Muscle of back (tissue), 11 donors: Measurements from ENCODE around the gene CD59. TPM values are rescaled to one million over a fixed set of nuclear protein-coding genes. Genes with fewer than 3 reads are reported as not detected.
"Not testable (repeated sequence)": the region's sequence is repeated elsewhere in the genome, so short reads cannot be mapped to it uniquely, and the experiment has no call there.

Experiments used
- DNase-seq, 3 donors: peaks; one replicate each; pipeline versions ENCODE4 v3.0.0 to v3.0.0-alpha.2; 2013
- polyA plus RNA-seq, 10 donors: library from polyadenylated mRNA; unstranded; fragments of 120-200 nt; gene quantifications; one replicate each; pipeline ENCODE4 v1.2.1, GENCODE V29; 2013; ENCODE audit not compliant: insufficient read length in 10 of 10

Gene CD59
- polyA plus RNA-seq, 10 donors, result 90.7 to 137 (median 114) TPM

DNA sequence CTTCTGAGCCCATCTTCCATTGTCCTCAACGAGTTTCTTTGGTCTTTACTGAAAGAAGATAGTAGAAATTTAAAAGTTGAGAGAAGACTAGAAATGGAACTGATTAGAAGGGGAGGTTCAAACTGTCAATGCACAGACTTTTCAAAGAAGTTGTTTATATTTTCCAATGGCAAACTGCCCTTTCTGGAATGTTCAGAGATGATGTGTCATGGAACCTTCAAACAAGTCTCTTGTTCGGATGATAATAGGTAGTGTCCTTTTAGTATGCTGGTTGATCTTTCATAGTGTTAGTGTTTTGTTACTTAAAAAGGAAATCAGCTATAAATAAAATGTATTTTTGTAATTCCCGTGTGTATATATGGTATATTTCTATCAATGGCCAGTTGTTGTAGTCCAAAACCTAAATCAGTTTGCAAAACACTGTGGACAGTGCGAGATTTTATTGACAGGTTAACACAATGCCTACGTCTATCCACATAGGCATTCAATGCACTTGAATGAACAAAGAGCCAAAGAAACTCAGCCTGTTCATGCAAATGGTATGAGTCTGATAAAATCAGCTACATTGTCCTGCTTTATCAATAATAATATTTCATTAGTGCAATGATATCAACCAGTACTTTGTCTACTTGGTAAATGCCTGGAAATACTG is 66.5 kb downstream of the CD59 start:
- DNase-seq, result no peak

DNA sequence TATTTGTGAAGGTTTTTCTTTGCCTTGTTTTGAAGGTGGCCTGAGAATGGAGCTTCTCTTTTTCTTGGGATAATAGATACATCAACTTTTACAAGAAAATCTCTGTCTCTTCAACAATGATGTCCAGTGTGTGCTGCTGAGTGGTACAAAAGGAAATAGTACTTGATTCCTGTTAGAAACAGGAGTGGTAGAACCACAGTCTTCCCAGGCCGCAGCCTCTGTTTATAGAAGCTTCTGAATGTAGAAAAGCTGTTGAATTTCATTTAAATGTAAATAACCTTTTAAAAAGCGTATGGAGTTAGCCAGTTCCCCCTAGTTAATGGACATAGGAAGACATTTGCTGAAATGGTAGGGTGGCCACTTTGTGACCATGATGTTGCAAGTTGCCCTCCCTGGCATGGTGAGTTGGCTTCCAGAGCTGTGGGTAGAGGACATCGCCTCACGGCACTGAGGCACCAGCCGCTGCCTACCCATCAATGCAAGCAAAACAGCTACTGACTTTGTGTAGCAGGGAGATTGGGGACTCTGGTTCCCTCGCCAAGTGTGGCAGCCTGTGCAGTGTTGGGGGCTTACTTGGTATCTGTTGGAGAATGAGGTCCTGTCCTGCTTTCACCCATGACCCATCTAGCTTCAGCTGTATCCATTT is 67.1 kb downstream of the CD59 start:
- no peak for DNase-seq

DNA sequence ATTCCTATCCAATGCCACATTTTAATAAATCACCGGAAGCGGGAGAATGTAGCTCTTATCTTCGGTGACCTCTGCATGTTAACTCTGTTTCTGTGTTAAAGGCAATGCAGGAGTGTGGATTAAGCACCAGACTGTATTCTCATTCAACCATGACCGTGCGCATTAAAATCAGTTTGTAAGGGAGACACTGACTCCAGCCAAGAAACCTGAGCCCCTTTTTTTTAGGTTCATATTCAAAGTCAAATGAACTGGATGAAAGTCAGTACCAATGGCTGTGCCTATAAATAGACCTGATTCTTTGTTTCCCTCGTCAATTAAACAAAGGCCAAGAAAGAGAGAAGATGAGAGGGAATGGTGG is 67.8 kb downstream of the CD59 start:
- no peak for DNase-seq

DNA sequence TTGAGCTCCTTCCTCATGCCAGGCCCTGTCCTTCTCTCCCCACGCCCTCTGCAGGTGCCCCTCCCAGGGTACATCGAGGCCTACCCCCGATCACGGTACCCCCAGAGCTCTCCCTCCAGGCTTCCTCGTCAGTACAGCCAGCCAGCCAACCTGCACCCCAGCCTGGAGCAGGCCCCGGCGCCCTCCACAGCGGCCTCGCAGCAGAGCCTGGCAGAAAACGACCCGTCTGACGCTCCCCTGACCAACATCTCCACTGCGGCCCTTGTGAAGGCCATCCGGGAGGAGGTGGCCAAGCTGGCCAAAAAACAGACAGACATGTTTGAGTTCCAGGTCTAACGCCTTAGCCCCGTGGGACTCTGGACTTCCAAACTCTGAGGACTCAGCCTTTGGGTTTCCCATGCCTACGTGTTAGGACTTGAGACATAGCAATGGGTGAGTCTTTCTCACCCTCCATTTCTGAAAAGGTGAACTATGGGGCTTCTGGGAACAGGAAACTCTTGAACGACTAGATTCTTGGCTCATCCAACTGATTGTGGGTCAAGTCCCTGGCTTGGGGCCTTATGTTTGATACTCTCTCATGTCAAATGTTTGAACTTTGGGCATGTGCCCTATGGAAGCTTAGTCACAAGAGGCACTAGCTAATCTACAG is 68.3 kb downstream of the CD59 start:
- DNase-seq, result no peak

DNA sequence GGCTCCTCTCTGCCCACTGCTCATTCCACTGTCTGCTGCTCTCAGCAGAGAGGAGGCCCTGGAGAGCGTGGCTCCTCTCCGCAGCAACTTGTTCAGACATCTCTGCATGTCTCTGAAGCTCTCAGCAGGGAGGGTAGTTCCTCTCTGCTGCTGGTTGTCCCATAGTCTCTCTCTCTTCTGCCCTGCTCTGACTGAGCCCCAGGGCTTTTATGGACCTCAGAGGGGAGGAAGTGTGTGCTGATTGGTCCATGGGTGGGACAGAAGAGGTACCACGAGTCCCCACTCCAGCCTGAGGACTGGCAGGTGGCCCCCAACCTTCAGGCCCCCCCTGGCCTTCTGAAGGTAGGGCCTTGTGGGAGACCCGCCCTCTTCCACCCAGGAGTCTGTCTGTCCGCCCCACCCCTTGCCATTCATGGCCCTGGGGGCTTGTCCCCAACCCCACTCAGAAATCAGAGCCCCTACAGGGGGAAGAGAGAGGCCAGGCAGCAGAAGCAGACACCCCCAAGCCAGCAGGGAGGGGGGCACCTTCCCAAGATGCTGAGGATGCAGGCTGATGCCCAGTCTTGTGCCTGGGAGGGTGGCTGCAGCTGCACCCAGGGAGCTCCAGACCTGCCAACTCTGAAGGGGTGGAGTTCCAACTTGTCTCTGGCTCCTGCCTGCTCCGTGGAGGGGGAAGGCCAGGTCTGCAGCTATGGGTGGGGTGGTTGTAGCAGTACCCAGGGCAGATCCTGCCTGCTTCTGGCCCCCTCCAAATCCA is 70.7 kb downstream of the CD59 start:
- DNase-seq, result no peak

DNA sequence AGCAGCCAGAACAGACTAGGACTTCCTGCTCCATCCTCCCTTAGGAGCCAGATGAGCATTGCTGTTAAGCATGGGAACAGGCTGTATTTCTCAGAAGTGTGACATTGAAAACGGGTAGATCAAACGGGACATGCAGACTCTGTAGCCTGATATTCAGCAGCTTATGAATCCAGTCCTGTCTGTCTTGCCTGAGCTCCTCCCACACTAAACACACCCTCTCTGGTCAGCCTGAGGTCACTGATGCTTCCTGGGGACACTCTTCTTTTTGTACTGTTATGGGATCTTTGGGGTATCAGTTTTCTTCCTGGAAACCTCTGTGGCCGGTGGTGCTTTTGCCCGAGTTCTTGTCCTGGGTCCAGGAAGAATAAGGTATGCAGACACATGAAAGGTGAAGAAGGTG is 71.4 kb downstream of the CD59 start:
- DNase-seq, result no peak

DNA sequence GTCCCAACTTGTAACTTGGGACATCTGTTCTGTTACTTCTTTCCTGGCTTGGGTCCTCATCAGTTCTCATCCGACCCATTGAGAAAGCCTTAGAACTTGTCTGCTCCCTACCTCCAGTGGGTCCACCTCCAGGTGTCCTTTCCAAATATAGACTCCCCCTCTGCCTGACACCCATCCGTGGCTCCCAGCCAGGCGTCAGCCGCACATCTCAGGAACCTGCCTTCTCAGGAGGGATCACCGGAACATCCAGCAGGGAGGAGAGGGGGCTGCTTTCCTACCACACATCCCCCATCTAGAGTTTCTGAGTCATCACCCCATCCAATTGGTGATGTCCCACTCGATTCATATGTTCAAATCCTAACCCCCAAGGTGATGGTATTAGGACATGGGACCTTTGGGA is 72.1 kb downstream of the CD59 start:
- no peak for DNase-seq

DNA sequence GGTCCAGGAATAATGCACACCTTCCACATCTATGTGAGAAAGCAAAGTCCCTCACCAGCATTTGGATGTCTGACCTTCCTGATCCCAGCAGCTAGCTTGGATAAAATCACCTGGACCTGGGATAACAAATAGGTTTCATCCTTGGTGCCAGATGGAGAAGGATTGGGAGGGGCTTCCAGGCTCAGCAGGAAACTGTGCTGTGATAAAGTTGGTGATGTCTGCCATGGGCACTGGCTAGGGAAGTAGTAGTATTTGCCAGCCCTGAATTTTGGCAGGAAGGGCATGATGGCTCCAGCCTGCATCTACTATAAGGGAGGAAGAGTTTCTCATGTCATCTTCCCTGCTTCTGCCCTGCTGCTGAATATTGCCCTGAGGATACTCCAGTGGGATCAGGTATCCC is 73.1 kb downstream of the CD59 start:
- no peak for DNase-seq

DNA sequence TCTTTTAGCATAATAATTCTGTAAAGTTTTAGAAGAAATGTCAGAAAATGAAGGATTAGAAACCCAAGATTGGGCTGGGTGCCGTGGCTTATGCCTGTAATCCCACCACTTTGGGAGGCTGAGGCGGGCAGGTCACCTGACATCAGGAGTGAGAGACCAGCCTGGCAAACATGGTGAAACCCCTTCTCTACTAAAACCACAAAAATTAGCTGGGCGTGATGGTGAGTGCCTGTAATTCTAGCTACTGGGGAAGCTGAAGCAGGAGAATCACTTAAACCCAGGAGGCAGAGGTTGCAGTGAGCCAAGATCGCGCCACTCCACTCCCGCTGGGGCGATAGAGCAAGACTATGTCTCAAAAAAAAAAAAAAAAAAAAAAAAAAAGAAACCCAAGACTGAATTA is 74.7 kb downstream of the CD59 start:
- not testable (repeated sequence) for DNase-seq

DNA sequence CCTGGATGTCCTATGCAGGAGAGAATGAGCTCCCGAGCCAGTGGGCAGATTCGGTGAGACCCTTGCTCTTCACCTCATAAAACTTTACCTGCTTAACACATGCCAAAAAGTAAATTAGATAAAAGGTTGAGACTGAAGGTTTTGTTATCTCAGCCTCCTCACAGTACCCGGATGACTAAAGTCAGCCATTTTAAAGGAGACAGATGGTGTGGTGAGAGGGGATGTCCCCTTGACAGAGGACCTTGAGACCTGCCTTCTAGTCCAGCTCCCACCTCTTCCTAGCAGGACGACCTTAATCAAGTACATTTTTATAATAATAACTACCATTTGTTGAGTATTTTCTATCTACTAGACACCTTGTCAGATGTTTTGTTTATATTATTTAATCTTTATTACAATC is 75.3 kb downstream of the CD59 start:
- no peak for DNase-seq

DNA sequence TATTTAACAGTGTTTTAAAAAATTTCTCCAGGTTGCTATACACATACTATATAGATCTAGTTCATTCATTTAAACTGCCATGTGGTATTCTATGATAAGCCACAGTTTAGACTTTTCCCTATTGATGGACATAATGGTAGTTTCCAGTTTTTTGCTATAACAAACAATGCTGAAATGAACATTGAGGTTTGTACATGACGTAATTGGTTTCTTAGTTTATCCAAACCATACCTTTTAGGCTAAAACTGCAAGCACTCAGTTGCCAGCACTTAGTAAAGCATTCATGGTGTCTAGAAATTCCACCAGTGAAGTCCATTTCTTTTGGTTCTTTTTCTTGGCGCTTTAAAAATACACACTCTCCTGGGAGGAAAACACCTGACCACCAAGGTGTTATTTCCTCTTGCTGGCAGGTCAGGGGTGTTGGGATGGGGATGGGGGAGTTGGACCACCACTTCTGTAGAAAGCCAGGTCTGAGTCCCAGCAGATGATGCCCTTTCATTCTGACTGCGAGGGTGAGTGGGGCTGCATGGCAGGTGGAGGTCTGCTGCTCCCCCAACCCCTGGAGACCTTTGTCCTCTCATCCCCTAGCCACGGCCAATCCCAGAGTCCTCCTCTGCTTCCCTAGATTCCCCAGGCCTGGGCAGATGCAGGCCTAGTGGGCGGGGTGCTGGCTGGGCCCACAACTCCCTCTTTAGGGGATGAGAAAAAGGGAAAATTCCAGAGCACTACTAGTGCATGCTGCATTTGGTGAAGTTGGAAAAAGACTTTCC is 76.7 kb downstream of the CD59 start:
- no peak for DNase-seq

DNA sequence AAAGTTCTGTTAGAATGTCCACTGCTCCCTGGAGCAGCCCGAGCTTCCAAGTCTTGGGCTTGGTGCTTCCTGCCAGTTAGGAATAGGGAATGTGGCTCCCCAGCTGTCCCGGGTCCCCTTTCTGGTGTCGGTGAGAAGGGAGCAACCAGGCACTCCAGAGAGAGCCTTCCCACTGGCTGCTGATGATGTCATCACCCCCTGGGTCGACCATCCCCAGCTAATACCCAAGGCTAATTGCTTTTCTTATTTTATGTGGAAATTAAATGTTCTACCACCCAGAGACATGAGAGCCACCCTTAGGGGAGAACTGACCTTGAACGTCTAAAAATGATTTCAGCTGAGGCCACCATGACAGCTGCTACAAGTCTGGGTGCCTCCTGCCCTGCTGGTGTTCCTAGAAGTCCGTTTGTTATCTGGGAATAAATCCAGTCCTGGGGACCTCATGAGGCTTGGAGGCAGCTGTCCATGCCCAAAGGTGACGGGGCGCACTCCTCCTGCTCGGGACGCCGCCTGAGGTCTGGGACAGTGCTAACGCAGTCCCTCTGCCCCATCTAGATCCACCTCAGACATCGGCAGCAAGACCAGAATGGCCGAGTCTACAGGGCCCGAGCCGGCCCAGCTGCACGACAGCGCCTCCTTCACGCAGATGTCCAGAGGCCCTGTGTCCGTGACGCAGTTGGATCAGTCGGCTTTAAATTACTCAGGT is 77.9 kb downstream of the CD59 start:
- DNase-seq, result no peak

DNA sequence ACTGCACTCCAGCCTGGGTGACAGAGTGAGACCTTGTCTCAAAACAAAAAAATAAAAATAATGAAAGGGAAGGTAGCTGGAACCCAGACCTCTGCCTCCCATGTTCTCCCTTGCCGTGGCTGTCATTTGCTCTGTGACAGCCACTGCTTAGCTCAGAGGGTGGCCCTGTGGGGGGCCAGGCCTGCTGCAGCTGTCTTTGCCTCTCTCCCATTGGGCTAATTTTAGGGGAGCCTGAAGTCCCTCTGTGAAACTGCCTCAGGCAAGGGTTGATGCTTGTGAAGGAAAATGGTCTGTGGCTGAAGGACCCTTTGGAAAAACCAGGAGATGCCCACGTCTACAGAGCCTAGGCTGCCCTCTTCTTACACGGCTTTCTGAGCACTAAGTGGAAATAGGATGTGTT is 78.5 kb downstream of the CD59 start:
- DNase-seq, result no peak

DNA sequence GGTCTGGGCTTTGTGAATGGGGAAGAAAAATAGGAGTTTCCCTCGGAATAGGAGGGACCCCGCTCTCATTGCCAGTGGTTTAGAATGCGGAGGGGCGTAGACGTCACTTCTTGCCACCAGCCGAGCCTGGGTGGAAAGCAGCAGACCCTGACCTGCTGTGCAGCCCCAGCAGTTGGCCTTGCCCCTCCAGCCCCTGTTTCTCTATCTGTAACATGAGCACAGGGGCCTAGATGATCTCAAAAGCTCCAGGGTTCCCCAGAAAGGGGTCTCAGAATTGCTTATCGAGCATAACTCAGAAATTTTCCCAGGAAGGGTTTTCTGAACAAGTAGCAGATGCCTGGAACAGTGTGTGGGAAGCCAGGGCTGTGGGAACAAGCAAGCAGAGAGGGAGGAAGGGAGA is 79.5 kb downstream of the CD59 start:
- no peak for DNase-seq

DNA sequence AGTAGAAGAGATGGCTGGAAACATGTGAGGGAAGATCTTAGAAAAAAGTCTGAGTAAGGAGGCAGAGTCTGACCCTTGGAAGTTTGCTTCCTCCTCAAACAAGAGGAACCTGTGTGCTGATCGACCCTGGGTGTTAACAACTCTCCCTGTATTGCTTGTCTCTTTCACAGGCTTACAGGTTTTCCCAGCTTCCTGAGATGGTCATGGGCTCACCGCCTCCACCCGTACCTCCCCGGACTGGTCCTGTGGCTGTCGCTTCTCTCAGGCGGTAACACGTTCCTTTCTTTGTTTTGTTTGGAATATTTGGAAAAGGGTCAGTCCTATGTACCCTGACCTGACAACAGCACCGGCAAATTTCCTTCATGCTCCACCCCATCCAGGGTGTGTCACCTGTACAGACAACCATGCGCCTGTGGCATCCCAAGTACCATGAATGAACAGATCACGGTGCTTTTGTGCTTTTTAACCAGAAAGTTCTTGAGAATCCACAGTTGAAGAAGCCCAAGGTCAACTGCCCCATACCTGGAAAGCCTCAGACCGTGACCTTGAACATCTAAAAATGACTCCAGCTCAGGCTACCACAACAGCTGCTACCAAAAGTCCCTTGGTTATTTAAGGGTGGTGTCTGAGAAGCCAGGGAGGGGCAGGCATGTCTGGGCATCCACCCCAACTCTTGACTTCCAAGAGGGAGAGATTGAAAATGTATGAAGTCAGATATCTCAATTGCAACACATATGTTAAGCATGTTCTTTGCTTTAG is 80.2 kb downstream of the CD59 start:
- DNase-seq, result no peak

DNA sequence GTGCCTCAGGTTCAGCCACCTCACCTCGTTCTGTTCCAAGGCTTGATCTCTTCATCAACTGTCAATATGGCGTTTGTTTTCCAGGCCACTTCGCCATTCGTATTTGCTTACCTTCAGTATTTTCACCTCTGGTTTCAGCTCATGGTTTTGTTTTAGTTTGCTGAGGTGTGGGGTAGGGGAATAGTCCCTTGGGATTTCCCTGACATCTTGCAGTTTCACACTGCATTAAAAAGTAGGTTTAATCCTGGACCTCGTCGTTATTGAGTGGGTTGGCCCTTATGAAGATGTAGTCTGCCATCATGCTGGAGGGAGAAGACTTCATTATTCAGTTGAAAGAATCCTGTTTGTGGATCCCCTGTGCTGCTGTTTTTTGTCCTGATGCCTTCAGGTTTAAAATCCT is 81.6 kb downstream of the CD59 start:
- DNase-seq, result no peak
